Stimulated activated CD4-positive, alpha-beta T cell treated with anti-CD3 and anti-CD28 coated beads, Interleukin-4, amount 100 ng/mL, for 48 hours (primary cell): ENCODE measurements around the gene CILP.

Experiments
- DNase-seq, 2 donors: peaks; one replicate each; pipeline ENCODE4 v3.0.0-alpha.2; 2020; ENCODE audit warnings: low read depth in 2 of 2

CILP gene

GRCh38 chr15:65156692-65157091 lies 54.6 kb downstream of the CILP start:
- no peak for DNase-seq

DNA sequence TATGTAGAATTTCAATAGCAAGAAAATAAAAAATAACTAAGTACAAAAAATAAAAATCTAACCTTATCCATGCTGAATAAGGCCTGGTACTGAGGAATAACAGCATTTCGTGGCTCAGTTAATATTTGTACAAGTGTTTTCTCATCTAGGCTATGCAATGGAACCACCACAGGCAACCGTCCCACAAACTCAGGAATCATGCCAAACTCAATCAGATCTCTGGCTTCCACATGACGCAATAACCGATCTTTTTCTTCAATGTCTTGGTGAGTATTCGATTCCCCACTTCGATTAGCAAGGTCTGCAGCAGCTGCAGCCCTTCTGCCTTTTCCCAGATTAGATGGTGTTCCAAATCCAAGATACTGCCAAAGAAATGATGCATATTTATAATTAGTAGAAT lies 56.6 kb downstream of the CILP start:
- DNase-seq = no peak

GRCh38 chr15:65147902-65148301 lies 63.4 kb downstream of the CILP start:
- no peak for DNase-seq

DNA sequence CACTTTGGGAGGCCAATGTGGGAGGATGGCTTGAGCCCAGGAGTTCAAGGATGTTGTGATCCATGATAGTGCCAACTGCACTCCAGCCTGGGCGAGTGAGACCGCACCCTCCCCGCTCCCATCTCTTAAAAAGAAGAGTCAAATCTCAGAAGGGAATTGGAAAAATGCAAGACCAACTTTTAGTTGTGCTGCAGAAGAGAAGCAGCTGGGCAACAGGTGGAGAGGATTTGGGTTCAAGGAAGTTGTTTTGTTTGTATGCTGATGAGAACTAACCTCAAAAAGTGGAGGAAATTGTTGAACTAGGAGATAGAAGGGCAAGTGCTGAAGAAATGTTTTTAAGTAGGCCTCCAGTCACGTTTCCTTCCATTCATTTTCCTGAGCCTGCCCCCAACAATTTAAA lies 64.8 kb downstream of the CILP start:
- no peak for DNase-seq
